Measurements from ENCODE around the gene TBC1D14.

The TBC1D14 gene

DNA sequence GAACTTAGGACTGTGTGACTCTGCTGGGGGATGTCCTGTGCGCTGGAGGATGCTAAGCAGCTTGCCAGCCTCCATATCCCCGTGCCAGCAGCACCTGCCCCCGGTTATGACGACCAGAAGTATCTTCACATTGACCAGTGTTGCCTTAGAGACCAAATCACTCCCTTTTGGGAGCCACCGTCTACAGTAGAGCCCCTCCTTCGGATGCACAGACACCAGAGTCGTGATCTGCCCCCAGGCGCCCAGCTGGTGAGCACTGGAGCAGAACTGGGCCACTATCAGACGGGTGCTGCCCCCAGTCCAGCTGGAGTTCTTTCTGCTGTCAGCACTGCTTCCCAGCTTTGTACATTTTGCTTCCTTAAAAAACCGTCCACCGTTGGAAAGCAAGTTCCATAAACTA is 103.5 kb downstream of the TBC1D14 start:
- no peak for DNase-seq (ENCODE audit: low spot score in 2 of 2)
- ATAC-seq, result no peak
- H3K9me3 Mint-ChIP-seq, result no peaks in the 10 kb centered on the region
- H3K4me1 Mint-ChIP-seq, result peaks cover 5% of the 10 kb centered on the region
- H3K4me3 Mint-ChIP-seq, result no peak overlapping the region
- no peak overlapping the region for H3K27ac Mint-ChIP-seq
- peaks cover 94% of the 10 kb centered on the region for H3K36me3 Mint-ChIP-seq

DNA sequence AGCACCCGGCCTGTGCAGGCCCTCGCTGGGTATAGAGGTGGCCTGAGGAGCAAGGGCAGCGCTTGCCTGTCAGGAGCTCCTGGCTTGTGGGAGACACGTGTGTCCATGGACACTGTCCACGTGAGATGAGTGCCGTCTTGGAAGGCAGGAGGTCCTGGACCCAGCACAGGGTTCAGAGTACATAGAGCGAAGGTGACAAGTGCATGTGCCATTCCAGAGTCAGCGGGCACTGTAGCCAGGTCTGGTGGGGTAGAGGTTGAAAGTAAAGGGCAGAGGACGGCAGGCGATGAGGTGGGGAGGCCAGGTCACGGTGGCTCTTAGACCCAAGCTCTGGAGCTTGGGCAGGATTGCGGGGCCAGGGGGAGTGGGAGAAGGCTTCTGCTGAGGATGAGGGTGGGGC is 105.2 kb downstream of the TBC1D14 start:
- DNase-seq (ENCODE audit: low spot score in 2 of 2), result no peak
- H3K4me1 Mint-ChIP-seq, result peaks cover 5% of the 10 kb centered on the region
- peak overlapping the region; percentile 62 for H3K27ac Mint-ChIP-seq
- H3K9me3 Mint-ChIP-seq, result no peaks in the 10 kb centered on the region
- peaks cover 78% of the 10 kb centered on the region for H3K36me3 Mint-ChIP-seq
- ATAC-seq, result no peak
- H3K4me3 Mint-ChIP-seq, result no peak overlapping the region

DNA sequence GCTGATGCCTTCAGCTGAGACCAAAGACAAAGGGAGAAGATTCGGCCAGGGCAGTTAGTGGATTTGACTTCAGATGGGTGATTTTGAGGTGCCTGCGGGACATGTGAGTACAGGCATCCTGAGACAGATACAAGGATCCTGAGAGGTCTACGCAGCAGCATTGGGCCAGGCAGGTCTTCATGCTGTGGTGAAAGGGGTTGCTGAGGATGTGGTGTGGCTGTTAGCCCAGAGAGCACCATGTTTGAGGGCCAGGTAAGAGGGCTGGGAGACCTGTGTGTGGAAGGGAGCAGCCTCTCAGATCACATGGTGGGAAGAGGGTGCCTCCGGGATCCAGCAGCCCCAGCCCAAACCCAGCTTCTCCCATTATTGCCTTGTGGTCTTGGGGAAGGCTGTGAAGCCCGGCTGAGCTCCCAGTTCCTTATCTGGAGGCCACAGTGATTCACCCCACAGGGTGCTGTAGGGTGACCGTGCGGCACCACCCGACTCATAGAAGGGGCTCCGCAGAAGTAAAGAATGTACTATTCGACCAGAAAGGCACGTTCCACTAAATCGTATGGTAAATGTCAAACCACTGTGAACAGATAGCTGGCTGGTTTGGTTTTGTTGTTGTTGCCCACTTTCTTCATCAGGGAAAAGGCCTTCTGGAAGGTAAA is 105.9 kb downstream of the TBC1D14 start:
- no peak for DNase-seq (ENCODE audit: low spot score in 2 of 2)
- Mint-ChIP-seq H3K27ac (peak overlapping the region; percentile 62), H3K4me3 (no peak overlapping the region), H3K9me3 (no peaks in the 10 kb centered on the region), H3K36me3 (peaks cover 77% of the 10 kb centered on the region), H3K4me1 (peaks cover 5% of the 10 kb centered on the region)
- no peak for ATAC-seq

DNA sequence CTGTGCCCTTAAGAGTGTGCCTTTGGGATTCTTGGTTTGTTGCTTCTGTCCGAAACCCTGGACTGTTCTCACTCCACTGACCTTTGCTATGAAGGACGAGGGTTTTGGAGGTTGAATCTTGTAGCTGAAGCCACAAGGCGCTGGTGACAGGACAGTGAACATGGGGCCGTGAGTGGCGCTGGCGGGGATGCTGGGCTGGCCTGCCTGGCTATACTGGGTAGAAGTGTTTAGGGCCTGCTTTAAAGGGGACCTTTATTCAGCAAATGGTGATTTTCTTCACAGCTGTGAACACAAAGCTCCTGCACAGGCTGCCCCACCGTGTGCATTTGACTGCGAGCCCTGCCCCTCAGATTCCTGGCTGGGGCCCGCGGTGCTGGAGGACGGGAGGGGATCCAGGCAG is 106.5 kb downstream of the TBC1D14 start:
- no peak overlapping the region for H3K4me3 Mint-ChIP-seq
- ATAC-seq (no peak), DNase-seq (ENCODE audit: low spot score in 2 of 2) (no peak)
- H3K9me3 Mint-ChIP-seq, result no peaks in the 10 kb centered on the region
- H3K36me3 Mint-ChIP-seq, result peaks cover 77% of the 10 kb centered on the region
- H3K4me1 Mint-ChIP-seq, result peaks cover 5% of the 10 kb centered on the region
- no peak overlapping the region for H3K27ac Mint-ChIP-seq

DNA sequence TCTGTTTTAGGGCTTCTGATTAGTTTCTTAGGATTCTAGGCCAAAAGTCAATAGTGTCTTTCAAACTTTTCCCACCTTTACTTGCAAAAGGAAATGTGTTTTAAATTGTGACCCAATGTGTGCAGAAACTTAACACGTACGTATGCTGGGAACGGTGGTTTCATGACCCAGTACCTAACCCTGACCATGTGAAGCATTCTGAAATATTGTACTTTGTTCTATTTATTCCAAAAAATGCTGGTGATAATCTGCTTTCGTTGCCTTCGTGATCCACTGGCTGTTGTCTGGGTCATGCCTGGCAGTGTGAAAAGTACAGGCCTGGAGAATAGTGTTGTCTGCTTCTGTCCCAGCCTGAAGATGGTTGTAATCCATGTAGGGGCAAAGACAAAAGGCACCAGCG is 106.9 kb downstream of the TBC1D14 start:
- H3K9me3 Mint-ChIP-seq, result no peaks in the 10 kb centered on the region
- H3K4me1 Mint-ChIP-seq, result peaks cover 5% of the 10 kb centered on the region
- H3K4me3 Mint-ChIP-seq, result no peak overlapping the region
- no peak for ATAC-seq
- no peak overlapping the region for H3K27ac Mint-ChIP-seq
- peaks cover 77% of the 10 kb centered on the region for H3K36me3 Mint-ChIP-seq
- DNase-seq (ENCODE audit: low spot score in 2 of 2), result no peak

DNA sequence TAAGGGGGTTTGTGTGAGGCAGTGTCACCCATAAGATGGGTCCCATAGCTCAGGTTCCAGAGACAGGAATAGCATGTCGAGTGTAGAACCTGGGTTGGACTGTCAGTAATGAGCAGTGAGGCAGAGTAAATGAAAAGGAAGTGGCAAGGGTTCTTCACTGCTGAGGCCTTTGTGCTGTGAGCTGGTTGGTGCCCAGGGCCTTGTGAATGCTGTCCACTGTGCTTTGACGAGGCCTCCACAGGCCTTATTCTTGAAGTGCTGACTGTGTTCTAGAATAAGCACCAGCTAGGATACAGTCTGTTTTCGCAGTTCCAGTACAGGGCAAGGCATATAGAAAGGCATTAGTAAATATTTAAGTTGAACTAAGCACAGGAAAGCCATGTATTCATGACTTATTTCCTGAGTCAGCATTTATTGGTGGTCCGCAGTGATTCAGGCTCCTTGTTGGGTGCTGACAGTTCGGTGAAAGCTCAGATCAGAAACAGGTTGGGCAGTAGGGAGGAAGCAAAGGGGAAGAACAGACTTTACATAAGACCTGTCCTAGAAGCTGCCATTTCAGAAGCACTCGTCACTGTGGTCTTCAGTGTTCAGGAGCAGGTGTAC is 107.9 kb downstream of the TBC1D14 start:
- DNase-seq (ENCODE audit: low spot score in 2 of 2), result no peak
- no peak for ATAC-seq
- no peak overlapping the region for H3K4me3 Mint-ChIP-seq
- no peaks in the 10 kb centered on the region for H3K9me3 Mint-ChIP-seq
- peaks cover 77% of the 10 kb centered on the region for H3K36me3 Mint-ChIP-seq
- peaks cover 10% of the 10 kb centered on the region for H3K4me1 Mint-ChIP-seq
- H3K27ac Mint-ChIP-seq, result no peak overlapping the region

DNA sequence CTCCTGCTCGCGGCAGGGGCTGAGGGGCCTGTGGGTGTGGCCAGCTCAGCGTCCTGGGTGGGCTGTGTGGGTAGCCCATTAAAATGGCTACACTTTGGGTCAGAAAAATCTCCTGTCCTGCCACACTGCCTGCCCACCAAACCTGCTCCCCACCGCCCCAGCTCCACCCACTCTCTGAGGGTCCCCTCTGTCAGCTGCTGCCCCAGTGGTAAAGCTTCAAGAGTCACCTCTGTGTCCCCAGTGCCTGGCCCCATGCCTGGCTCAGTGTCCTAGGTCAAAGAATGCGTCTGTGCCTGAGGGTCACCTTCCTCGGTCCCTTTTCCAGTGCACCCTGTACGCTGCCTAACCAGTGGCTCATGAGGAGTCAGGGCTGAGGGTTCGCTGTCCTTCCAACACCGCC is 108.7 kb downstream of the TBC1D14 start:
- no peaks in the 10 kb centered on the region for H3K9me3 Mint-ChIP-seq
- H3K4me3 Mint-ChIP-seq, result no peak overlapping the region
- H3K27ac Mint-ChIP-seq, result no peak overlapping the region
- ATAC-seq (no peak), DNase-seq (ENCODE audit: low spot score in 2 of 2) (no peak)
- H3K4me1 Mint-ChIP-seq, result peaks cover 10% of the 10 kb centered on the region
- peaks cover 77% of the 10 kb centered on the region for H3K36me3 Mint-ChIP-seq

DNA sequence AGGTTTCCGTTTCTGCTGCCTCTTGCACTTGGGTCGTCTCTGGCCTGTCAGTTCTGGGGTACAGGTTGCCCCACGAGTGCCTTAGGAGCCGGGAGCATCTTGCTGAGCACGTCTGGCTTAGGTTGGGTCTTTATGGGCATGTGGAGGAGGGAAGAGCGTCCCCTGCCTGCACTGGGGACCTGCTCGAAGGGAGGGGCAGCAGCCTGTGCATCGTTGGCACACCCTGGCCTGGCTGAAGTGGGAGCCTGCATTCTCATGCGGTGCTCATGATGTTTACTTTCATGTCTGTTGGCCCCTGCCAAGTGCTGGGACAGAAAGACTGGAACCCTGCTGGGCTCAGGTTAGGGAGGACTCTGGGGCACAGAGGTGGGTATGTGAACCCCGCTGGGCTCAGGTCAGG is 109.7 kb downstream of the TBC1D14 start:
- Mint-ChIP-seq H3K36me3 (peaks cover 77% of the 10 kb centered on the region), H3K27ac (no peak overlapping the region), H3K4me3 (no peak overlapping the region), H3K9me3 (no peaks in the 10 kb centered on the region), H3K4me1 (peaks cover 10% of the 10 kb centered on the region)
- ATAC-seq (no peak), DNase-seq (ENCODE audit: low spot score in 2 of 2) (no peak)

DNA sequence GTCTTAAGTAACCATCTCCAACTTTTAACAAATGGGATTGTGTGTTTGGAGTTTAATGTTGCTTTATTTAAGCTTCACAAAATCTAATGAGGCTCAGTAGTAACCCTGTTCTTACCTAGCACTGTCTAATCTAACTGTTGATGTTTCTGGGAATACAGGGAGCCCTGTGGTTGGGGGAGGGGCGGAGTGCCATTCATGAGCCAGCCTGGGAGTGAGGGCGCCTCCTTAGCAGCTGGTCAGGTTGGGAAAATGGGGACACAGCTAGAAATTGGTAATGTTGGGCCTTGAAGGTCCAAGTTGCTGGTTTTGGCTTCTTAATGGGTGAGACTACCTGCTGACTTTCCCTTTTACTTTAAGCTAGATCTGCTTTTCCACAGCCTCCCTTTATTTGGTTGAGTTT is 110.7 kb downstream of the TBC1D14 start:
- H3K4me3 Mint-ChIP-seq, result no peak overlapping the region
- H3K4me1 Mint-ChIP-seq, result peaks cover 4% of the 10 kb centered on the region
- DNase-seq (ENCODE audit: low spot score in 2 of 2), result no peak
- ATAC-seq, result no peak
- H3K9me3 Mint-ChIP-seq, result no peaks in the 10 kb centered on the region
- peak overlapping the region; percentile 35 for H3K27ac Mint-ChIP-seq
- peaks cover 77% of the 10 kb centered on the region for H3K36me3 Mint-ChIP-seq

DNA sequence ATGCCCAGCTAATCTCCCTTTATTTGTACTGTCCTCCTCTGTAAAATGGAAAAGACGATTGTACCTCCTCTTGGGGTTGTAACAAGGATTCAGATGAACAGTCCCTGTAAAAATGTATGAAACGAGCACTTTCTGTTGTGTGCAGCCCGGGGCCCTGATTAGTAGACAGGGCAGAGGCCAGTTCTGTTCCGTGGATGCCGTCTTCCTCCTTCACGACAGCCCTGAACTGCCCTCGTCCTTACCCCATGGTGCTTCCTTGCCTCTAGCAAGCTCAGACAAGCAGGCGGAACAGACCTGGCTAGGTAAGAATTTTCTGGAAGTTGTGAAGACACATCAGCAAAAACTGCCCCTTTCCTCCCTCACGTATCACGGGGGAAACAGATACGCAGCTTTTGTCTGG is 111.2 kb downstream of the TBC1D14 start:
- Mint-ChIP-seq H3K4me3 (no peak overlapping the region), H3K27ac (peak overlapping the region; percentile 35), H3K36me3 (peaks cover 73% of the 10 kb centered on the region)

DNA sequence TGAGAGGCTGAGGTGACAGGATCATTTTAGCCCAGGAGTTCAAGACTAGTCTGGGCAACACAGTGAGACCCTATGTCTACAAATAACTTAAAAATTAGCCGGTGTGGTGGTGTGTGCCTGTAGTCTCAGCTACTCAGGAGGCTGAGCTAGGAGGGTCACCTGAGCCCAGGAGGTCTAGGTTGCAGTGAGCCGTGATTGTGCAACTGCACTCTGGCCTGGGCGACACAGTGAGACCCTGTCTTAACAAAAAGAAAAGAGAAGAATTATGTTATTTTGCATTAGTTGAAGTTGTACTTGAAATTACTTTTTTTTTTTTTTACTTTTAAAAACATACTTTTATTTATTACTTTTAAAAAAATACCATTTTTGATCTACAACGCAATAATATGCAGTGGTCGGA is 111.7 kb downstream of the TBC1D14 start:
- DNase-seq (ENCODE audit: low spot score in 2 of 2) (no peak), ATAC-seq (no peak)
- Mint-ChIP-seq H3K36me3 (peaks cover 76% of the 10 kb centered on the region), H3K4me3 (no peak overlapping the region), H3K4me1 (peaks cover 4% of the 10 kb centered on the region), H3K27ac (no peak overlapping the region), H3K9me3 (no peaks in the 10 kb centered on the region)

More for the DNA sequence above, 111.2 kb downstream of the TBC1D14 start:
- peaks cover 4% of the 10 kb centered on the region for H3K4me1 Mint-ChIP-seq
- H3K9me3 Mint-ChIP-seq, result no peaks in the 10 kb centered on the region
- no peak for ATAC-seq
- no peak for DNase-seq (ENCODE audit: low spot score in 2 of 2)

DNA sequence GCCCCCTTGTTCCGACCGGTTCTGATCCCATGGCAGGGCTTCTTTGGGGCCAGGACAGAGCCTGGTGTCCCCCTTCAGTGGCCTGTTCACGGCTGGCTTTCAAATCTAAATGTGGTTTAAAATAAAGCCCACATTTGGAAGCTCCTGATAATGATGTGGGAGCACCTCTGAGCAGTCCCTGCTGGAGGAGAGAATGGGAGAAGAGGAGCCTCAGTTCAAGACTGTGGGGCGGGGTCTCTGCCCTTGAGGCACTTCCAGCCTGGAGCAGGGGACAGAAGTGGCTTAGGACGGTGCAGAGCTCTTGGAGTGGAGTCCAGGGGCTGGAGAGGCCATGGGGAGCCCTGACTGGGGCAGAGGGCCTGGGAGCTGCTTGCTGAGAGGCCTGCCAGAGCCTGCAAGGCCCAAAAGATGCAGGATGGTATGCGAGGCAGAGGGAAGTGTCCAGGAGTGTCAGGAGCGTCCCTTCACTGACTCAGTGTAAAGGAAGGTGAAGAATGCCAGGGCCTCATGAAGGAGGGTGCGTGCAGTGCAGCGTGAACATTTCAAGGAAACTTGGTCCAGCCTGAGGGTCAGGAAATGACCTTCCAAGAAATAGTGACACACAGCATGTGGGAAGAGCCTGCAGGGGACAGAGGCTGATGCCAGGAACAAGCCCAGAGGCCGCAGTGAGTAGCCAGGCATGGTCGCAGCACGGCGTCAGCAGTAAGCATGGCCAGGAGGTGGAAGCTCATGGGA is 112.5 kb downstream of the TBC1D14 start:
- H3K27ac Mint-ChIP-seq, result peak overlapping the region; percentile 13

DNA sequence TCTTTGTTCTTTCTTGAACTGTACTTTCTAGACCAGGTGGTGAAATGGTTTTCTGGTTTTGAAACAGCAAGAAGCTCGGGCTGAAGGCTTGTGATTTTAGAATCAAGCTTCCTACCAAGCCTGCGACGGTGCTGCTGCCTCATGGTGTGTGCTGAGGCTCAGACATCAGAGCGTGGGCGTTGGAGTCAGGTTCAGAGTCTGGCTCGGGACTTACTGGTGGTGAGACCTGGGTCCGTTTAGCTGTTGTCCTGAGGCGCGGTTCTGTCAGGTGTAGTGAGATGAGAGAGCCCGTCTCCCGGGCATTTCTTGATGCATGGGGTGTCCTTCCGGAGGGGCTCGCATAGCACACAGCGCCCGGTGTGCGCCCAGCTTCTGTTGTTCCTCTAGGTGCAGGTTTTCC is 113.9 kb downstream of the TBC1D14 start:
- ATAC-seq (no peak), DNase-seq (ENCODE audit: low spot score in 2 of 2) (no peak)
- Mint-ChIP-seq H3K4me1 (peaks cover 22% of the 10 kb centered on the region), H3K27ac (no peak overlapping the region), H3K36me3 (peaks cover 82% of the 10 kb centered on the region), H3K9me3 (no peaks in the 10 kb centered on the region), H3K4me3 (no peak overlapping the region)

More for the DNA sequence above, 112.5 kb downstream of the TBC1D14 start:
- Mint-ChIP-seq H3K4me3 (no peak overlapping the region), H3K4me1 (peaks cover 10% of the 10 kb centered on the region), H3K36me3 (peaks cover 76% of the 10 kb centered on the region), H3K9me3 (no peaks in the 10 kb centered on the region)
- no peak for DNase-seq (ENCODE audit: low spot score in 2 of 2)
- ATAC-seq, result no peak

DNA sequence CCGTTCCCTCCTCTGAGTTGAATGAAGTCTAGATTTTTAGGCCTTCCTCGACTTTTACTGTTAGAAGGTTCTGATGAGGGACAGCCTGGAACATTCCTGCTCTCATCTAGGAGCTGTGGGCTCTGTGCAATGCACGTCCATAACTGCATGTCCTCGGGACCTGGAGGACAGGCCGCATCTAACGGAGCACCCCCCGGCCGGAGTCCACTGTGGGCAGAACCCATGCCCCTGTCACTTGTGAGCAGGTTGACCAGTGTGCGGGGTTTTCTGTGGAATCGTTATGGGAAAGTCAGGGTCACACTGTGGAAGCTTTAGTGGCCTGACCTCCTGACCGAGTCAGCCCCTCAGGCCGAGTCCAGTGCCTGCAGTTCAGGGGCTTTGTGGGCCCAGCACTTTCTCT is 114.3 kb downstream of the TBC1D14 start:
- H3K27ac Mint-ChIP-seq, result no peak overlapping the region
- ATAC-seq, result no peak
- no peaks in the 10 kb centered on the region for H3K9me3 Mint-ChIP-seq
- peaks cover 22% of the 10 kb centered on the region for H3K4me1 Mint-ChIP-seq
- no peak overlapping the region for H3K4me3 Mint-ChIP-seq
- DNase-seq (ENCODE audit: low spot score in 2 of 2), result no peak
- H3K36me3 Mint-ChIP-seq, result peaks cover 86% of the 10 kb centered on the region

DNA sequence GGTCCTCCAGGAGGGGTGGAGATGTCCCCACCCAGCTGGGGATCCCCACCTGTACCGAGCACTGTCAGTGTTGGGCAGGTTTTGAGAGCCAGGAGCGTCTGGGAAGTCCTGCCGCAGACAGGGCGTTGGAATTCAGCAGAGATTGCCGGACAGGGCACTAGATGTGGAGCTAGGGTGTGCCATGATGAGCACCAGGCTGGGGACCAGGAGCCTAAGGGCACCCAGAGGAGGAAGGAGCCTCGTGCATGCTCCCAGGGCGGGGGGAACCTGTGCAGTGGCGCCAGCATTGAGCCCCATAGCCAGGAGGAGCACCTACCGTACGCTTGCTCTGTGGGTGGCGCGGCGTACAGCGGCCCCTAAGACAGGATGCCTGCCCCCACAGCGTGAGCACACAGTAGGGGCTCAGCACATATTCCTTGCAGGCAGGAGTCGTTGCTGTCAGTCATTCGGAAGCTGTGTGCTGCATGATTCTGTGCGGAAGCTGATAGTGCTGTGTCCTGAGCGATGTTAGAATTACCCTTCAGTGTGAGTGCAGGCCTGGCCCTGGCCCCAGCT is 114.8 kb downstream of the TBC1D14 start:
- H3K9me3 Mint-ChIP-seq, result no peaks in the 10 kb centered on the region
- H3K36me3 Mint-ChIP-seq, result peaks cover 89% of the 10 kb centered on the region

More for the DNA sequence above, 114.8 kb downstream of the TBC1D14 start:
- Mint-ChIP-seq H3K4me3 (no peak overlapping the region), H3K4me1 (peaks cover 22% of the 10 kb centered on the region), H3K27ac (no peak overlapping the region)
- DNase-seq (ENCODE audit: low spot score in 2 of 2) (no peak), ATAC-seq (no peak)

All from stimulated activated effector memory CD8-positive, alpha-beta T cell treated with anti-CD3 and anti-CD28 coated beads, Interleukin-12 subunit alpha, Interleukin-12 subunit beta, amount 100 ng/mL, for 72 hours (primary cell).